Measurements from ENCODE around the gene CTIF. TPM values are rescaled to one million over a fixed set of nuclear protein-coding genes. Genes with fewer than 3 reads are reported as not detected.

The CTIF gene
- total RNA-seq, 1 donor from 2014 or later = 72.4 TPM

DNA sequence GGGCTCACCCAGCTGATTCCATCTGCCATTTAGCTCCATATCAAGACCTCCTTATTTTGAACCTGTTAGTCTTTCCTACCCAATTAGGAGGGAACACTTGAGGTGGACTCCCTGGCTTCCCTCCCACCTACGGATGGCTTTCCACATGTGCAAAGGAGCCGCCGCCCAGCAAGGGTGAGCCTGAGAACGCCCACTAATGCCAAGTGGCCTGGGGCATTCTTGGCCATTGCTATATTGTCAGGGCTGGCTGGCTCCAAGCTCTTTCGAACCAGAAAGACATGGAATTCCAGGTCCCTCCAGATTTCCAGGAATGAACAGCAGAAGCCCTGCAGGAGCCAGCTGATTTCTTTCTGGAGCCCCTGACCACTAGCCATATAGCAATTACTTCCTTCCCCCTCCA lies 215.7 kb downstream of the CTIF start:
- Histone ChIP-seq H3K4me3 (no peak overlapping the region), H3K36me3 (no peaks in the 10 kb centered on the region), H3K27me3 (no peaks in the 10 kb centered on the region), H3K27ac (no peak overlapping the region), H3K9me3 (no peaks in the 10 kb centered on the region), H3K4me1 (peaks cover 4% of the 10 kb centered on the region)
- TF ChIP-seq CTCF (IDR thresholded peaks at IDR 0.05) = no peak
- no peak for DNase-seq
- intact Hi-C loops (cut with DNase I) = no loop called here
- no peak for ATAC-seq

- Histone ChIP-seq H3K36me3 (no peaks in the 10 kb centered on the region), H3K9me3 (no peaks in the 10 kb centered on the region), H3K4me3 (no peak overlapping the region), H3K27me3 (no peaks in the 10 kb centered on the region), H3K27ac (no peak overlapping the region), H3K4me1 (peaks cover 2% of the 10 kb centered on the region)
- no peak for DNase-seq
- intact Hi-C loops (cut with DNase I) = no loop called here
- no peak for ATAC-seq
- TF ChIP-seq CTCF (IDR thresholded peaks at IDR 0.05) = no peak
Measured at GRCh38 chr18:48754993-48755473, 216.2 kb downstream of the CTIF start.

DNA sequence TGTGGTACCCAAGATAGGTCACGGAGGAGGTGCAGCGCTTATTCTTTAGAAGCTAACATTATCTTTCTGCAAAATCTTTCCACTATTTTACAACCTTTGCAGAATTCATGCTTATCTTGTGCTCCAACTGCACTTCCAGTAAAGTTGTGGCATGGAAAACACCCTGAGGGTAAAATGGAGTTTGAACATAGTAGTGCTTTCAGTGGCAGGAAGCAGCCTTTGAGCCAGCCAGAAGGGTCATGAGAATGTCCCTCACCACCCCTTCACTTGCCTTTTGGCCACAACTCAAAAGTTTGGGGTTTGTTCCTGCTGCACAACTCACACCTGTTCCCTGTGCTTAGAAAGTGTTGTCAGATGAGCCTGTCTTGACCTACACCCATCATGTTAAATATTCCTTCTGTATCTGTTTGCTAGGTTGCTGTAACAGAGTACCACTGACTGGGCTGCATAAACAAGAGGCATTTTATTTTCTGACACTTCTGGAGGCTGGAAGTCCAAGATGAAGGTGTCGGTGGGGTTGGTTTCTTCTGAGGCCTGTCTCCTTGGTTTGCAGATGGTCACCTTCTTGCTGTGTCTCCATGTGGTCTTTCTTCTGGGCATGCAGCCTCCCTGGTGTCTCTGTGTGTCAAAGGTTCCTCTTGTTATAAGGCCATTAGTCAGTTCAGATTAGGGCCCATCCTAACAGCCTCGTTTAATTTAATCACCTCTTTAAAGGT lies 217.8 kb downstream of the CTIF start:
- Histone ChIP-seq H3K4me1 (no peaks in the 10 kb centered on the region), H3K9me3 (no peaks in the 10 kb centered on the region), H3K36me3 (no peaks in the 10 kb centered on the region), H3K27me3 (no peaks in the 10 kb centered on the region), H3K4me3 (no peak overlapping the region), H3K27ac (no peak overlapping the region)
- intact Hi-C loops (cut with DNase I) = no loop called here
- ATAC-seq (no peak), DNase-seq (no peak)
- TF ChIP-seq CTCF (IDR thresholded peaks at IDR 0.05) = no peak

- H3K4me3 ChIP-seq = no peak overlapping the region
- no peak for TF ChIP-seq CTCF (IDR thresholded peaks at IDR 0.05)
- no peaks in the 10 kb centered on the region for H3K27me3 ChIP-seq
- no peaks in the 10 kb centered on the region for H3K9me3 ChIP-seq
- intact Hi-C loops (cut with DNase I) = no loop called here
- no peak overlapping the region for H3K27ac ChIP-seq
- DNase-seq (no peak), ATAC-seq (no peak)
- no peaks in the 10 kb centered on the region for H3K4me1 ChIP-seq
- no peaks in the 10 kb centered on the region for H3K36me3 ChIP-seq
Measured at GRCh38 chr18:48757367-48757766, 218.5 kb downstream of the CTIF start.

GRCh38 chr18:48757906-48758305 lies 219.1 kb downstream of the CTIF start:
- Histone ChIP-seq H3K27ac (no peak overlapping the region), H3K4me3 (no peak overlapping the region), H3K9me3 (no peaks in the 10 kb centered on the region), H3K27me3 (no peaks in the 10 kb centered on the region), H3K36me3 (no peaks in the 10 kb centered on the region), H3K4me1 (peaks cover 3% of the 10 kb centered on the region)
- ATAC-seq = no peak
- intact Hi-C loops (cut with DNase I) = no loop called here
- no peak for TF ChIP-seq CTCF (IDR thresholded peaks at IDR 0.05)
- DNase-seq = no peak

All from upper lobe of right lung (tissue), 1 donor.